ENCODE data around the gene IL1RAPL1.

The IL1RAPL1 gene

DNA sequence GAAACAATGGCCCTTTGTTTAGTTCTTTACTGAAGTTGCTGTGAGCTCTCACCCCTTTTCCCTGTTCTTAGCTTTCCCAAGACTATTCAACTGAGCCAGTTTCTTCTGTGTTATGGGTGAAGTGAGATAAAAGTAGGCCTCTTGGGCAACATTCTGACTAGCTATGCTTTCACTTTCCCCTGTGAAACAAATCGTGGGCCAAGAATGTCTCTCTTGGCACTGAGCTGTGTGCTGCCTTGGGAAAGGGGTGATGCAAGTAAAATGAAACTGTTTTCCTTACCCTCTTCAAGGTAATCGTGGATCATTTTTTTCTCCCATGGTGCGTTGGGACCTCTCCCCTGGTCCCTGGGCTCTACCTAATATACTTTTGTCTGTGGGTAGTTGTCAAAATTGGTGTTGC is 974.2 kb downstream of the IL1RAPL1 start:
- TF ChIP-seq, protein P1, sequence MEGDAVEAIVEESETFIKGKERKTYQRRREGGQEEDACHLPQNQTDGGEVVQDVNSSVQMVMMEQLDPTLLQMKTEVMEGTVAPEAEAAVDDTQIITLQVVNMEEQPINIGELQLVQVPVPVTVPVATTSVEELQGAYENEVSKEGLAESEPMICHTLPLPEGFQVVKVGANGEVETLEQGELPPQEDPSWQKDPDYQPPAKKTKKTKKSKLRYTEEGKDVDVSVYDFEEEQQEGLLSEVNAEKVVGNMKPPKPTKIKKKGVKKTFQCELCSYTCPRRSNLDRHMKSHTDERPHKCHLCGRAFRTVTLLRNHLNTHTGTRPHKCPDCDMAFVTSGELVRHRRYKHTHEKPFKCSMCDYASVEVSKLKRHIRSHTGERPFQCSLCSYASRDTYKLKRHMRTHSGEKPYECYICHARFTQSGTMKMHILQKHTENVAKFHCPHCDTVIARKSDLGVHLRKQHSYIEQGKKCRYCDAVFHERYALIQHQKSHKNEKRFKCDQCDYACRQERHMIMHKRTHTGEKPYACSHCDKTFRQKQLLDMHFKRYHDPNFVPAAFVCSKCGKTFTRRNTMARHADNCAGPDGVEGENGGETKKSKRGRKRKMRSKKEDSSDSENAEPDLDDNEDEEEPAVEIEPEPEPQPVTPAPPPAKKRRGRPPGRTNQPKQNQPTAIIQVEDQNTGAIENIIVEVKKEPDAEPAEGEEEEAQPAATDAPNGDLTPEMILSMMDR (IDR thresholded peaks at IDR 0.05; ENCODE audit: borderline replicate concordance, control extremely low read depth, extremely low read depth, insufficient read depth, missing control alignments), result no peak
- in situ Hi-C loops (cut with MboI; ENCODE audit: low sequenced_read_pairs, unreplicated experiment), result no loop called here
- DNase-seq (ENCODE audit: low spot score), result no peak

DNA sequence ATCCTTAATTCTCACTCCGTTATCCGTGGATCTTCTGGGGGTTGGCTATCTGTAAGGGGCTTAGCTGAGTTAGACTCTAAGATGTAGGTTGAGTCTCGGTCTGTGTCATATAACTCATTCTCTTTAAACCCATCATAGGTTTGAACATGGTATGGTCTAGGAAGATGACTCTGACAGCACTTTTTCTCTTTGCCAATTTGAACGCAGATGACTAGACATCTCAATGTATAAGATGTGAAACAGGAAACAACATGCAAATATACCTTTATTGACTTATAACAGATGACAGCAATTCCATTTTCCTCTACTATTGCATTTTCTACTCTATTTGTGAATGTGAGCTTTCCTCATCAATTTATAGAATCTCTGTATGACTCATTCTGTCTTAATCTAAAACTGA is 993.3 kb downstream of the IL1RAPL1 start:
- TF ChIP-seq, protein P1 (IDR thresholded peaks at IDR 0.05; ENCODE audit: borderline replicate concordance, control extremely low read depth, extremely low read depth, insufficient read depth, missing control alignments), result no peak
- in situ Hi-C loops (cut with MboI; ENCODE audit: low sequenced_read_pairs, unreplicated experiment), result no loop called here
- no peak for DNase-seq (ENCODE audit: low spot score)

GRCh38 chrX:29581223-29581622 is 994.0 kb downstream of the IL1RAPL1 start:
- DNase-seq (ENCODE audit: low spot score), result no peak
- TF ChIP-seq, protein P1 (IDR thresholded peaks at IDR 0.05; ENCODE audit: borderline replicate concordance, control extremely low read depth, extremely low read depth, insufficient read depth, missing control alignments), result no peak
- in situ Hi-C loops (cut with MboI; ENCODE audit: low sequenced_read_pairs, unreplicated experiment), result no loop called here

GRCh38 chrX:29587107-29587506 is 999.9 kb downstream of the IL1RAPL1 start:
- in situ Hi-C loops (cut with MboI; ENCODE audit: low sequenced_read_pairs, unreplicated experiment), result no loop called here
- DNase-seq (ENCODE audit: low spot score), result no peak
- TF ChIP-seq, protein P1 (IDR thresholded peaks at IDR 0.05; ENCODE audit: borderline replicate concordance, control extremely low read depth, extremely low read depth, insufficient read depth, missing control alignments), result no peak

- in situ Hi-C loops (cut with MboI; ENCODE audit: low sequenced_read_pairs, unreplicated experiment), result no loop called here
- TF ChIP-seq, protein P1 (IDR thresholded peaks at IDR 0.05; ENCODE audit: borderline replicate concordance, control extremely low read depth, extremely low read depth, insufficient read depth, missing control alignments), result no peak
- no peak for DNase-seq (ENCODE audit: low spot score)
Observed at GRCh38 chrX:29590921-29591320, 1003.7 kb downstream of the IL1RAPL1 start.

DNA sequence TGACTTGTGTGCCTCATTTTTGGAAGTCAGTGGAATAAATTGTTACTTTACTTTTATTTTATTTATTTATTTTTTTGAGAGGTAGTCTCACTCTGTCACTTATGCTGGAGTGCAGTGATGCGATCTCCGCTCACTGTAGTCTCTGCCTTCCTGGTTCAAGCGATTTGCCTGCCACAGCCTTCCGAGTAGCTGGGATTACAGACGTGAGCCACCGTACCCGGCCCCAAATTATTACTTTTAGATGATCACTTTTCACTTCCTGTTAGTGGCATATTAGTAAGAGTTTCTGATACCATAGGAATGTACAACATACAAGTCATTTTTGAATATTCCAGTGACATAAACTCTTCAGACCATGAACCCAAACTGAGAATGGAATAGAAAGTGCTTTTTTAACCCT is 1017.1 kb downstream of the IL1RAPL1 start:
- in situ Hi-C loops (cut with MboI; ENCODE audit: low sequenced_read_pairs, unreplicated experiment), result no loop called here
- DNase-seq (ENCODE audit: low spot score), result no peak
- TF ChIP-seq, protein P1 (IDR thresholded peaks at IDR 0.05; ENCODE audit: borderline replicate concordance, control extremely low read depth, extremely low read depth, insufficient read depth, missing control alignments), result no peak

- in situ Hi-C loops (cut with MboI; ENCODE audit: low sequenced_read_pairs, unreplicated experiment), result no loop called here
- DNase-seq (ENCODE audit: low spot score), result no peak
Observed at GRCh38 chrX:29617276-29617675, 1030.0 kb downstream of the IL1RAPL1 start.

More at GRCh38 chrX:29617276-29617675, 1030.0 kb downstream of the IL1RAPL1 start:
- TF ChIP-seq, protein P1 (IDR thresholded peaks at IDR 0.05; ENCODE audit: borderline replicate concordance, control extremely low read depth, extremely low read depth, insufficient read depth, missing control alignments), result no peak

Measured in GM13976 (cell line).